Measurements from ENCODE around the gene GADL1.

GADL1 gene

GRCh38 chr3:30729936-30730335 lies 164.5 kb downstream of the GADL1 start:
- Mint-ChIP-seq H3K36me3 (ENCODE audit: low read depth) (no peaks in the 10 kb centered on the region), H3K4me1 (ENCODE audit: low read depth) (peaks cover 19% of the 10 kb centered on the region), H3K9me3 (peaks cover 5% of the 10 kb centered on the region), H3K4me3 (no peak overlapping the region), H3K27ac (no peak overlapping the region), H3K27me3 (ENCODE audit: low read depth) (peaks cover 7% of the 10 kb centered on the region)
- no peak for DNase-seq (ENCODE audit: low spot score)

DNA sequence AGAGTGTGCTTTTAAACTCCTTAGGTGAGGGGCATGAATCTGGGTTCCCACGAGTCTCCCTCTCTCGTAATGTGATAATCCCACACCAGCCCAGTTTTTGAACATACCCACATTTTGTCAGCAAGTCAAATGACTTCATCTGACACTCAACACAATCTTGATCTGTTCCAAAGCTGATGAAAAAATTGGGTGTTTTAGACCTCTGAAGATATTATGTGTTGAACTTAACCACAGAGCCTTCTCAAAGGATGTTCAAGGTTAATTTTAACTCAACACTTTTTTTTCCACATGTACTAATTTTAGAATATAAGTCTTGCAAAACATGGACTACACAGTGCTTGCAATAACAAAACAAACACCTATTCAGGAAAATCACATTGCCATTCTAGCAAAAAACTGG lies 164.9 kb downstream of the GADL1 start:
- no peak for DNase-seq (ENCODE audit: low spot score)
- Mint-ChIP-seq H3K27me3 (ENCODE audit: low read depth) (peaks cover 7% of the 10 kb centered on the region), H3K9me3 (peaks cover 5% of the 10 kb centered on the region), H3K4me3 (no peak overlapping the region), H3K36me3 (ENCODE audit: low read depth) (no peaks in the 10 kb centered on the region), H3K27ac (no peak overlapping the region), H3K4me1 (ENCODE audit: low read depth) (peaks cover 15% of the 10 kb centered on the region)

GRCh38 chr3:30728143-30728542 lies 166.3 kb downstream of the GADL1 start:
- Mint-ChIP-seq H3K4me1 (ENCODE audit: low read depth) (peaks cover 9% of the 10 kb centered on the region), H3K27ac (no peak overlapping the region), H3K9me3 (peaks cover 5% of the 10 kb centered on the region), H3K4me3 (no peak overlapping the region), H3K27me3 (ENCODE audit: low read depth) (peaks cover 5% of the 10 kb centered on the region), H3K36me3 (ENCODE audit: low read depth) (no peaks in the 10 kb centered on the region)
- no peak for DNase-seq (ENCODE audit: low spot score)

DNA sequence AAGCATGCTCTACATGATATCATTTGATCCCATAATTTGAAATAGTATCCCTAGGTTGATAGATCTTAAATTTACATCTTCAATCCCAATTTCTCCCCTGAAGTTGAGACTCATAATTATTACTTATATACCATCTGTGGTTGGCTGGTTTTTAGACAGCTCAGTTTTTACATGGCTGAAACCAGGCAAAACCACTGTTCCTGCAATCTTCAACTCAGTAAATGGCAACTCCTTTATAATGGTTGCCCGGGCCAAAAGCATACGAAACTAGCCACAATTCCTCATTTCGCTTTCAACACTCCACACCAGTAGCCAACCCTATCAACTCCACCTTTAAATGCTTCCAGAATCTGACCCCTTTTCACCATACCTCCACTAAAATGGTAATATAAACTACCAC lies 169.6 kb downstream of the GADL1 start:
- DNase-seq (ENCODE audit: low spot score): no peak
- Mint-ChIP-seq H3K36me3 (ENCODE audit: low read depth) (no peaks in the 10 kb centered on the region), H3K9me3 (peaks cover 5% of the 10 kb centered on the region), H3K27ac (no peak overlapping the region), H3K4me1 (ENCODE audit: low read depth) (peaks cover 9% of the 10 kb centered on the region), H3K4me3 (no peak overlapping the region), H3K27me3 (ENCODE audit: low read depth) (no peaks in the 10 kb centered on the region)

DNA sequence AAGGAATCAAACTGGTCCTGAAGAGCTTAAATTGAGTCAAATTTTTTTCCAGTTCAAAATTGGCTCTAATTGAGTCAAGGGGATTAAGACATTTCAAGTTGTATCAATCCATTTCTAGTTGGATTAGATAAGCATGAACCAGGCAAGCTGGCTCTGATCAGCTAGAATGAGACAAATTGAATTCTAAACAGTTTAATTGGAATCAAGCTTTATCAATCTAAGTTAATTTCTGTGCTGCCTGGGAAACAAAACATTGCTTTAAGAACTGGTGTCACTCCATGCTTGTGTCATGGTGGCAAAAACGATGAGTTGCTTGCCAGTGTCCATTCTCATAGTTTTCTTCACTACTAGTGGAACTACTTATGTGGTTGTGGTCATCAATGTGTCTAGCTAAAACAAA lies 171.2 kb downstream of the GADL1 start:
- H3K9me3 Mint-ChIP-seq: peaks cover 5% of the 10 kb centered on the region
- peaks cover 3% of the 10 kb centered on the region for H3K4me1 Mint-ChIP-seq (ENCODE audit: low read depth)
- H3K36me3 Mint-ChIP-seq (ENCODE audit: low read depth): no peaks in the 10 kb centered on the region
- H3K27ac Mint-ChIP-seq: no peak overlapping the region
- H3K27me3 Mint-ChIP-seq (ENCODE audit: low read depth): no peaks in the 10 kb centered on the region
- no peak for DNase-seq (ENCODE audit: low spot score)
- no peak overlapping the region for H3K4me3 Mint-ChIP-seq

DNA sequence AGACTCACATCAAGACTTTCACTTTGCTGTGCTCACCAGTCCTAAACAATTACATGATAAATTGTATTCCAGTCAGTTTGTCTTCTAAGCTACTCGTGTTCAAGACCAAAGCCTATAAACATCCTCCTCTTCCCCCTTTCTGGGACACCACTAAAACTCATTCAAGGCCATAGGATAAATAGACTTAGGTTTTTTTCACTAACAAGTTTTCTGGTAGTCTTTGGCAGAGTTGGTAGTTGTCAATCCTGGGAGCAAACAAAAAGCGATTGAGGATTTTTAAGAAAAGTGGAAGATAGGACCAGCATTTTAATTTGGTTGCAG lies 173.2 kb downstream of the GADL1 start:
- Mint-ChIP-seq H3K27me3 (ENCODE audit: low read depth) (no peaks in the 10 kb centered on the region), H3K36me3 (ENCODE audit: low read depth) (no peaks in the 10 kb centered on the region), H3K4me1 (ENCODE audit: low read depth) (peaks cover 3% of the 10 kb centered on the region), H3K9me3 (peaks cover 5% of the 10 kb centered on the region), H3K27ac (no peak overlapping the region), H3K4me3 (no peak overlapping the region)
- DNase-seq (ENCODE audit: low spot score): no peak

DNA sequence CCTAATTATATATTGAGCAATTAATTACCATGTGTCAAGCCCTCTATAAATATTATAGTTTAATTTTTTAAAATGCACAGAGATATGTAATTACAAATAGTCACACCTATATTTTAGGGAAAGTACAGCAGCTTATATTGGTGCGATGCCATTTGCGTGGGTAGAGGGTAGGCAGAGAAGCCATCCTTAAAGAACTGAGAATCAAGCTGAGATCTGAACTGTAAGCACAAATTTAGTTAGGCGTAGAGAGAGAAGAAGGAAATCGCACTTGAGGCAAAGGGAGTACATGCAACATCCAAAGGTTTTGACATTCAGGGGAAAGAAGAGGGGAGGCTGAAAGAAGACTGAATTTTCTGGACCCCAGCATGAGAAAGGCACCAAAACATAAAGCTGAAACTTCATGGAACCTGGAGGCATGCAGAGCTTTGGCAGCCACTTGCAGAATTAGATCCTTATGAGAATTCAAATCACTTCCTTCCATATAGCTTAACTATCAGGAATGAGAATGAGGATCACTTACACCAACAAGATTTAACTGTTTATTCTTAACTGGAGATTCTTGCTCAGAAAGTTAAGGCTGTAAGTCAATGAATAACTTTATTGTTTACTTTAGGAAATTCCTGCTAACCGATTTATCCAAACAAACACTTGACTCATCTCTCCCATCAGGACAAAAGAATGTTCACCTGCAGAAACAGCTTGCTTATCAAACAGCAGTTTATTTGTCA lies 173.7 kb downstream of the GADL1 start:
- Mint-ChIP-seq H3K27ac (no peak overlapping the region), H3K36me3 (ENCODE audit: low read depth) (no peaks in the 10 kb centered on the region), H3K27me3 (ENCODE audit: low read depth) (no peaks in the 10 kb centered on the region), H3K9me3 (peaks cover 5% of the 10 kb centered on the region), H3K4me1 (ENCODE audit: low read depth) (peaks cover 3% of the 10 kb centered on the region), H3K4me3 (no peak overlapping the region)
- DNase-seq (ENCODE audit: low spot score): no peak

GRCh38 chr3:30719536-30719935 lies 174.9 kb downstream of the GADL1 start:
- no peak for DNase-seq (ENCODE audit: low spot score)
- Mint-ChIP-seq H3K27me3 (ENCODE audit: low read depth) (no peaks in the 10 kb centered on the region), H3K9me3 (no peaks in the 10 kb centered on the region), H3K4me1 (ENCODE audit: low read depth) (no peaks in the 10 kb centered on the region), H3K4me3 (no peak overlapping the region), H3K36me3 (ENCODE audit: low read depth) (no peaks in the 10 kb centered on the region), H3K27ac (no peak overlapping the region)

- Mint-ChIP-seq H3K4me3 (no peak overlapping the region), H3K36me3 (ENCODE audit: low read depth) (no peaks in the 10 kb centered on the region), H3K4me1 (ENCODE audit: low read depth) (peaks cover 2% of the 10 kb centered on the region), H3K27me3 (ENCODE audit: low read depth) (no peaks in the 10 kb centered on the region), H3K9me3 (no peaks in the 10 kb centered on the region), H3K27ac (no peak overlapping the region)
- DNase-seq (ENCODE audit: low spot score): no peak
Observed at GRCh38 chr3:30713885-30714503, 180.5 kb downstream of the GADL1 start.

- H3K4me1 Mint-ChIP-seq (ENCODE audit: low read depth): peaks cover 6% of the 10 kb centered on the region
- H3K27ac Mint-ChIP-seq: no peak overlapping the region
- no peaks in the 10 kb centered on the region for H3K27me3 Mint-ChIP-seq (ENCODE audit: low read depth)
- H3K4me3 Mint-ChIP-seq: no peak overlapping the region
- no peaks in the 10 kb centered on the region for H3K9me3 Mint-ChIP-seq
- no peaks in the 10 kb centered on the region for H3K36me3 Mint-ChIP-seq (ENCODE audit: low read depth)
- DNase-seq (ENCODE audit: low spot score): no peak
Observed at GRCh38 chr3:30712991-30713390, 181.5 kb downstream of the GADL1 start.

- DNase-seq (ENCODE audit: low spot score): no peak
- H3K36me3 Mint-ChIP-seq (ENCODE audit: low read depth): peaks cover 2% of the 10 kb centered on the region
- no peak overlapping the region for H3K27ac Mint-ChIP-seq
- peaks cover 3% of the 10 kb centered on the region for H3K9me3 Mint-ChIP-seq
- H3K4me3 Mint-ChIP-seq: no peak overlapping the region
- H3K27me3 Mint-ChIP-seq (ENCODE audit: low read depth): no peaks in the 10 kb centered on the region
- H3K4me1 Mint-ChIP-seq (ENCODE audit: low read depth): peaks cover 6% of the 10 kb centered on the region
Observed at GRCh38 chr3:30711867-30712266, 182.6 kb downstream of the GADL1 start.

DNA sequence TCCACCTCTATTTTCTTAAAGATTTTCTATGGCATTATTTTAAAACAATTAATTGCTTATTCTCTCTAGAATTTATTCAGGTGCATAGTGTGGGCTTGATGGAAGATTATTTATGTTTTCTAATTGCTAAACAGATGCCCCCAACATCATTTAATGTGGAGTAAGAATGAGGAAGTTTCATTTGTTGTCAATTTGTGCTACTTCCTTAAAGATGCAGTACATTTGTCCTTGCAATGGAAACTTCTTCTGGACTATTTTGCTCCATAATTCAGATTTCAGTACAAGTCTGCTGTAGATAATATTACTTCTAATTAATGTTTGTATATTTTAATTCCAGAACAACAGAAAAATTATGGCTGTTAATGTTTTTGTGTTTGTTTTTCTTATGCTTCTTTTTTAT lies 183.3 kb downstream of the GADL1 start:
- Mint-ChIP-seq H3K27me3 (ENCODE audit: low read depth) (no peaks in the 10 kb centered on the region), H3K4me3 (no peak overlapping the region), H3K27ac (no peak overlapping the region), H3K36me3 (ENCODE audit: low read depth) (peaks cover 2% of the 10 kb centered on the region), H3K4me1 (ENCODE audit: low read depth) (peaks cover 6% of the 10 kb centered on the region), H3K9me3 (peaks cover 3% of the 10 kb centered on the region)
- no peak for DNase-seq (ENCODE audit: low spot score)

DNA sequence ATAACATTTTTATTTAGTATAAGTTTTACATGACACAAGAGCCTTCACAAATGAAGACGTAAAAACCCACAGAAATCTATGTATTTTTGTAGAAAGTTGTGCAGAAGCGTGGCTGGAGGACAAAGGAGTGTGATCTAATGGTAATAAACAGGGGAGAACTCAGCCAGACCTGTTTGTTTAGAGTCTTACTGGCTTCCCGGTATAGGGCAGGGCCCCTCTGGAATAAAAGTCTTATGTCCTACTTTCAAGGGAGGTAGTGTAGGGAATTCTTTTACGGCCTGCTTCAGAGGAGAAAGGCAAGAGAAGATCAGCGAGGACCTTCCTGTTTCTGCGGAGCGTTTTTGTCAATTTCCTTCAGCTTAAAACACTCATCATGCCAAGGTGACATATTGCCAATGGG lies 184.4 kb downstream of the GADL1 start:
- Mint-ChIP-seq H3K27me3 (ENCODE audit: low read depth) (no peaks in the 10 kb centered on the region), H3K4me3 (no peak overlapping the region), H3K4me1 (ENCODE audit: low read depth) (peaks cover 6% of the 10 kb centered on the region), H3K27ac (no peak overlapping the region), H3K36me3 (ENCODE audit: low read depth) (peaks cover 2% of the 10 kb centered on the region), H3K9me3 (peaks cover 6% of the 10 kb centered on the region)
- DNase-seq (ENCODE audit: low spot score): no peak

DNA sequence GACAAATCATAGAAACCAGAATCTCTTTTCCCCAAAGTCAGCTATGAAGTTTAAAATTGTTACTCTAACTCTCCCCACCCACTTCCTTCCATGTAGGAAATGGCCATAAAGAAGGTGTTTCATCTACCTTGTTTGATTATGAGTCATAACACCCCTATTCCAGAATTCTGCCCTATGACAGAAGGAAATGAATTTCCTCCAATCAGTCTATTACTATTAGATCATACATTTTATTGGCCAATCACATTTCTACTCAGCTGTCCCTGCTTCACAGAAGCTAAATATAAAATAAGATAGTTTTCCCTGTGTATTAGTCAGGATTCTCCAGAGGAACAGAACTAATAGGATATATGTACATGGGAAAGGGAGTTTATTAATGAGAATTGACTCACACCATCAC lies 186.0 kb downstream of the GADL1 start:
- Mint-ChIP-seq H3K4me1 (ENCODE audit: low read depth) (peaks cover 6% of the 10 kb centered on the region), H3K4me3 (no peak overlapping the region), H3K9me3 (peaks cover 8% of the 10 kb centered on the region), H3K27me3 (ENCODE audit: low read depth) (no peaks in the 10 kb centered on the region), H3K27ac (no peak overlapping the region), H3K36me3 (ENCODE audit: low read depth) (peaks cover 4% of the 10 kb centered on the region)
- no peak for DNase-seq (ENCODE audit: low spot score)

GRCh38 chr3:30707825-30708224 lies 186.6 kb downstream of the GADL1 start:
- Mint-ChIP-seq H3K27me3 (ENCODE audit: low read depth) (no peaks in the 10 kb centered on the region), H3K27ac (no peak overlapping the region), H3K9me3 (peaks cover 15% of the 10 kb centered on the region), H3K4me1 (ENCODE audit: low read depth) (peaks cover 4% of the 10 kb centered on the region), H3K36me3 (ENCODE audit: low read depth) (peaks cover 10% of the 10 kb centered on the region), H3K4me3 (no peak overlapping the region)
- no peak for DNase-seq (ENCODE audit: low spot score)
